AG04449 (cell line): ENCODE data around the gene ZFAND3.

Experiments used
- CTCF ChIA-PET: fragments of 350-600 bp; formaldehyde crosslinking; extraction: SDS; loops from one replicate; lab custom pipeline; 2021; ENCODE audit warnings: antibody characterized with exemption; lab: Yijun Ruan, JAX
- POLR2A ChIA-PET: fragments of 400-600, 350-600 bp; formaldehyde crosslinking; extraction: SDS; loops from one replicate; lab custom pipeline; 2020; ENCODE audit warnings: antibody characterized with exemption, inconsistent platforms; lab: Yijun Ruan, JAX
- DNase-seq: peaks from one replicate; pipeline ENCODE4 v3.0.0-alpha.2; 2010; ENCODE audit warnings: low read depth, low spot score
- H3K4me3 ChIP-seq: 2 replicates; pipeline ENCODE4 v1.5.1; 2011; ENCODE audit warnings: low read depth, mild to moderate bottlenecking, control low read depth, low read length
- TF ChIP-seq, protein P1 (sequence below): IDR thresholded peaks from one replicate; pipeline ENCODE4 v1.5.1; 2011; ENCODE audit warnings: mild to moderate bottlenecking, moderate library complexity, low read length, control low read depth, inconsistent platforms; ENCODE audit not compliant: insufficient read depth; ENCODE audit errors: missing control alignments

ZFAND3 gene

GRCh38 chr6:37865504-37865903 is 46.0 kb downstream of the ZFAND3 start:
- POLR2A ChIA-PET, result no interaction called here
- CTCF ChIA-PET, result interaction anchor here (0.9 to 1.2 kb wide), 4 partner anchors 10 to 74 kb away, joined by 3 to 4 read pairs (median 3); no protein-coding TSS in a partner anchor
- DNase-seq, result no peak
- no peak overlapping the region for H3K4me3 ChIP-seq
- TF ChIP-seq, protein P1, sequence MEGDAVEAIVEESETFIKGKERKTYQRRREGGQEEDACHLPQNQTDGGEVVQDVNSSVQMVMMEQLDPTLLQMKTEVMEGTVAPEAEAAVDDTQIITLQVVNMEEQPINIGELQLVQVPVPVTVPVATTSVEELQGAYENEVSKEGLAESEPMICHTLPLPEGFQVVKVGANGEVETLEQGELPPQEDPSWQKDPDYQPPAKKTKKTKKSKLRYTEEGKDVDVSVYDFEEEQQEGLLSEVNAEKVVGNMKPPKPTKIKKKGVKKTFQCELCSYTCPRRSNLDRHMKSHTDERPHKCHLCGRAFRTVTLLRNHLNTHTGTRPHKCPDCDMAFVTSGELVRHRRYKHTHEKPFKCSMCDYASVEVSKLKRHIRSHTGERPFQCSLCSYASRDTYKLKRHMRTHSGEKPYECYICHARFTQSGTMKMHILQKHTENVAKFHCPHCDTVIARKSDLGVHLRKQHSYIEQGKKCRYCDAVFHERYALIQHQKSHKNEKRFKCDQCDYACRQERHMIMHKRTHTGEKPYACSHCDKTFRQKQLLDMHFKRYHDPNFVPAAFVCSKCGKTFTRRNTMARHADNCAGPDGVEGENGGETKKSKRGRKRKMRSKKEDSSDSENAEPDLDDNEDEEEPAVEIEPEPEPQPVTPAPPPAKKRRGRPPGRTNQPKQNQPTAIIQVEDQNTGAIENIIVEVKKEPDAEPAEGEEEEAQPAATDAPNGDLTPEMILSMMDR, result no peak

DNA sequence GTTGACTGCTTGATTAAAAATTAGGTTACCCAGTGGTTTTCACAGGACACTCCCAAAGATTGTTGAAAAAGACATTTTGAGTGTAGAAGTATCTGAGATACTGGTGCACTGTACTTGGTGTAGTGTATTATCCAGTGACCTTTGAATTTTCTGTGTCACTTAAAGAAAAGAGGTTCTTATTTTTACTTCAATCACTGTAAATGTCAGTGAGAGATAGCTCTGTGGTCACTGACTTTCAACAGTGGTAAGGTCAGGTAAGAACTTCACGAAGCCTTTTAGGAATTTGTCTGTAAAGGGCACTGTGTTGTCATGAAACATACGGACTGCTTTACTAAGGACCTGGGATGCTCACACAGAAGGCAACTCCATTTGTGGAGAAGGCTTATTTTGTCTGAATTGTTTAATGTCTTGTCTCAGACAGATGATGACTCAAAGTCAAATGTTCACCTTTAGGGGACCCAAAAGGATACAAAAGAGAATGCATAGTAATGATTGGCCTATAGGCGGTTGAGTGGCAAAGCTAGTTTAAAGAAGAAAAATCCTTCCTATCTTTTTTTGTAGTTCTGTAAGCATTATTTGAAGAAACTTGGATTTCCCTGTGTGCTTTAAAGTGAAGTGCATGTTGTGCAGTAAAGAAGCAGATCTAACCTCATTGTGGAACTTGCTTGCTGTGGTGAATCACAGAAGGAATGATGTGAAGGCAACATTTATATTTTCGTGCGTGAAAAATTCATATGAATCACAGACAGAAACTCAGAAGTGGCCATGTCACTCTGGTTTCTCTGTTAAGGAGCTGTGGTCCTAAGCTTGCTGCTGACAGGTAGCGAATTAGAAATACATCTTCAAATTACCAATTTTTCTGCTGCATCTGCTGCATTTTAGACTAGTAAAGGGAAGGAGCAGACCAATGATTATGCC is 47.3 kb downstream of the ZFAND3 start:
- POLR2A ChIA-PET, result interaction anchor here (1.2 kb wide), 1 partner anchor 16 kb away, joined by 3 read pairs; no protein-coding TSS in a partner anchor
- no peak overlapping the region for H3K4me3 ChIP-seq
- CTCF ChIA-PET, result interaction anchor here (1.2 to 1.6 kb wide), 2 partner anchors 11 to 76 kb away, joined by 4 read pairs; no protein-coding TSS in a partner anchor
- TF ChIP-seq, protein P1, result no peak
- DNase-seq, result no peak

GRCh38 chr6:37867756-37868446 is 48.4 kb downstream of the ZFAND3 start:
- H3K4me3 ChIP-seq, result no peak overlapping the region
- TF ChIP-seq, protein P1, result no peak
- POLR2A ChIA-PET, result interaction anchor here (1.2 kb wide), 1 partner anchor 15 kb away, joined by 3 read pairs; no protein-coding TSS in a partner anchor
- CTCF ChIA-PET, result interaction anchor here (1.6 kb wide), 1 partner anchor 12 kb away, joined by 4 read pairs; no protein-coding TSS in a partner anchor
- no peak for DNase-seq

- TF ChIP-seq, protein P1, result no peak
- H3K4me3 ChIP-seq, result no peak overlapping the region
- DNase-seq, result peak; percentile 49
- ChIA-PET CTCF (no interaction called here), POLR2A (no interaction called here)
These were observed 48.9 kb downstream of the ZFAND3 start for GRCh38 chr6:37868447-37868825.

DNA sequence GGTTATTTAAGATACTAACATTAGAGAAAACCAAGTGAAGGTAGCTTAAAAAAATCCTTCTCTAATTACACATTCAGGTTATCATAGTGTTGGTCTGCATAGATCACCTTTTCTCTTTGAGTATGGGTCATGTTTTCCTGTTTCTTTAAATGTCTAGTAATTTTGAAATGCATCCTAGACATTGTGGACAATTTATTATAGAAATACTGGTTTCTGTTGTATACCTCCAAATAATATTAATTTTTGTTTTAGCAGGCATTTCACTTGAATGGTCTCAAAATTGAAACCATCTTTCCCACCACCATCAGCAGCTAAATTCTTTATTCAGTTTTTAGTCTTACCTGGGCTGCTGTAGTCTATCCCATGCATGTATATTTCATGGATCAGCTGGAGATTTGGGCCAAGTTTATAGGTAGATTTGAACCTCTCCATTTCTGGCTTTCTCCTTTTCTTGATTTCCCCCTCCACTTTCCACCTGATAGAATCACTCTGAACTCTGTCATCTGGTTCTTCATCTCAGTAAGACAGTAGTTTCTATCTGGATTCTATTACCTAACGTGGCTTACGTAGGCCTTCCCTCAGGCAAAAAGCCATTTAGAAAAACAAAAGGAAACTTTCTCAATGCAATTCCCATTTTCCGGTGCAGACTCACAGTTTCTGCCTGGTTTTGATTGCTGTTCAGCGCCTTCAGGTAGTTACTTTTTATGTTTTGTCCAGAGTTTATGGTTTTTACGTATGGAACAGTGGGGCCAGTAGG is 52.3 kb downstream of the ZFAND3 start:
- POLR2A ChIA-PET, result no interaction called here
- DNase-seq, result no peak
- TF ChIP-seq, protein P1, result no peak
- H3K4me3 ChIP-seq, result no peak overlapping the region
- CTCF ChIA-PET, result interaction anchor here (2.7 kb wide), 1 partner anchor 13 kb away, joined by 11 read pairs; no protein-coding TSS in a partner anchor
